HEK293T (cell line): ENCODE data around the gene TGFBR3.

Experiments
- ARNT ChIP-seq: fragments of 450-650 bp; IDR thresholded peaks from 2 replicates; pipeline ENCODE4 v1.6.1; 2017; ENCODE audit warnings: mild to moderate bottlenecking
- BHLHE40 ChIP-seq: fragments of 450-650 bp; IDR thresholded peaks from 2 replicates; pipeline ENCODE4 v1.6.1; 2016; ENCODE audit warnings: mild to moderate bottlenecking, moderate library complexity, borderline replicate concordance
- FOXA1 ChIP-seq: fragments of 450-650 bp; IDR thresholded peaks from 2 replicates; pipeline ENCODE4 v1.6.1; 2016; ENCODE audit warnings: mild to moderate bottlenecking
- FOXK2 ChIP-seq: fragments of 450-650 bp; IDR thresholded peaks from 2 replicates; pipeline ENCODE4 v1.6.1; 2016; ENCODE audit warnings: mild to moderate bottlenecking
- FOXM1 ChIP-seq: fragments of 450-650 bp; IDR thresholded peaks from 2 replicates; pipeline ENCODE4 v1.6.1; 2017; ENCODE audit warnings: mild to moderate bottlenecking, borderline replicate concordance
- HDGF ChIP-seq: fragments of 450-650 bp; IDR thresholded peaks from 2 replicates; pipeline ENCODE4 v1.6.1; 2017; ENCODE audit warnings: antibody characterized with exemption, borderline replicate concordance
- PKNOX1 ChIP-seq: fragments of 450-650 bp; IDR thresholded peaks from 2 replicates; pipeline ENCODE4 v1.6.1; 2016
- SP1 ChIP-seq: fragments of 450-650 bp; IDR thresholded peaks from 2 replicates; pipeline ENCODE4 v1.6.1; 2017
- ZNF384 ChIP-seq: fragments of 450-650 bp; IDR thresholded peaks from 2 replicates; pipeline ENCODE4 v1.6.1; 2016

- TF ChIP-seq SP1 (no peak), HDGF (no peak), ZNF384 (no peak), FOXA1 (no peak), BHLHE40 (no peak), PKNOX1 (no peak), ARNT (no peak), FOXM1 (no peak), FOXK2 (no peak)
Measured at GRCh38 chr1:91801496-91802115, 84.3 kb downstream of the TGFBR3 start.
